Coronary artery (tissue), 2 donors: Measurements from ENCODE around the gene NTRK3.
A peak's percentile ranks its signal among the peaks of the same experiment; 100 is the strongest.

Source experiments
- DNase-seq: peaks from one replicate; pipeline ENCODE4 v3.0.0-alpha.2; 2017; ENCODE audit warnings: low spot score
- H3K27ac ChIP-seq, 2 donors: fragments of 200-600 bp; sonication (generic); one replicate each; pipeline ENCODE4 v1.5.1; 2016 to 2019
- H3K4me3 ChIP-seq: fragments of 200-600 bp; sonication (generic); 2 replicates; pipeline ENCODE4 v1.5.1; 2016; ENCODE audit warnings: mild to moderate bottlenecking, moderate library complexity
- CTCF ChIP-seq: fragments of 200-600 bp; sonication (generic); IDR thresholded peaks from one replicate; pipeline ENCODE4 v1.5.1; 2019; ENCODE audit warnings: antibody characterized with exemption

Gene NTRK3

GRCh38 chr15:87976552-87976951 lies 280.0 kb downstream of the NTRK3 start:
- peak; percentile 57 for DNase-seq
- H3K4me3 ChIP-seq: no peak overlapping the region
- TF ChIP-seq CTCF: no peak
- no peak overlapping the region for H3K27ac ChIP-seq

GRCh38 chr15:87973501-87974215 lies 282.9 kb downstream of the NTRK3 start:
- TF ChIP-seq CTCF: no peak
- peak; percentile 33 for DNase-seq
- Histone ChIP-seq H3K4me3 (no peak overlapping the region), H3K27ac (peak overlapping the region in 1 of 2 donors; percentile 12)

GRCh38 chr15:87971076-87971475 lies 285.5 kb downstream of the NTRK3 start:
- peak; percentile 68 for DNase-seq
- no peak overlapping the region for H3K4me3 ChIP-seq
- H3K27ac ChIP-seq: peak overlapping the region in 1 of 2 donors; percentile 32
- no peak for TF ChIP-seq CTCF

- Histone ChIP-seq H3K27ac (no peak overlapping the region), H3K4me3 (no peak overlapping the region)
- DNase-seq: no peak
- no peak for TF ChIP-seq CTCF
These were observed 288.6 kb downstream of the NTRK3 start for GRCh38 chr15:87967951-87968350.

GRCh38 chr15:87965304-87965703 lies 291.2 kb downstream of the NTRK3 start:
- Histone ChIP-seq H3K27ac (no peak overlapping the region), H3K4me3 (no peak overlapping the region)
- TF ChIP-seq CTCF: no peak
- DNase-seq: no peak

GRCh38 chr15:87962428-87962827 lies 294.1 kb downstream of the NTRK3 start:
- no peak for TF ChIP-seq CTCF
- Histone ChIP-seq H3K4me3 (no peak overlapping the region), H3K27ac (no peak overlapping the region)
- no peak for DNase-seq

GRCh38 chr15:87961851-87962420 lies 294.6 kb downstream of the NTRK3 start:
- H3K27ac ChIP-seq: no peak overlapping the region
- no peak overlapping the region for H3K4me3 ChIP-seq
- no peak for TF ChIP-seq CTCF
- no peak for DNase-seq
